ENCODE results near the gene MERTK. TPM values are rescaled to one million over a fixed set of nuclear protein-coding genes. Genes with fewer than 3 reads are reported as not detected.

Gene MERTK
- total and polyA plus RNA-seq, 2 of the 8 experiments (the other 6 are each of a cell fraction or from before 2014, with no cell fraction given) = 6.5 to 7.0 TPM

- H4K5ac ChIP-seq (ENCODE audit: insufficient read length, low read depth, low read length) = no peak overlapping the region
- peaks cover 0 to 11% (median 4%) of the 10 kb centered on the region in 4 experiments; a peak in 5 of 7 replicates for H3K4me1 ChIP-seq (replicated peaks in 1 of 4; ENCODE audit: control insufficient read depth in 3 of 4, insufficient read depth in 4 of 4, low read length in 3 of 4)
- H3K27ac ChIP-seq (ENCODE audit: low read depth, low read length) = no peak overlapping the region
- H3K14ac ChIP-seq (ENCODE audit: insufficient read length) = no peak overlapping the region
- H3K27me3 ChIP-seq (replicated peaks in 1 of 4; ENCODE audit: control insufficient read depth in 3 of 4, extremely low read depth in 1 of 4, insufficient read depth in 3 of 4, low read length in 3 of 4) = no peaks in the 10 kb centered on the region
- no peaks in the 10 kb centered on the region for H3K9me3 ChIP-seq (ENCODE audit: insufficient read depth in 2 of 2, low read depth in 1 of 2, low read length in 1 of 2)
- no peak overlapping the region for H3K4me3 ChIP-seq (ENCODE audit: extremely low read depth in 1 of 4, insufficient read depth in 2 of 4, low read depth in 3 of 4, low read length in 4 of 4)
- ChIA-PET POLR2A (ENCODE audit: partially characterized antibody) (interaction anchor here (1.9 kb wide), 1 partner anchor 10 kb away, joined by 5 read pairs; the partner anchor contains the start of gene MERTK), CTCF (ENCODE audit: partially characterized antibody) (interaction anchor here (1.1 to 1.6 kb wide), 3 partner anchors 11 to 139 kb away, joined by 3 to 7 read pairs (median 4); no protein-coding TSS in a partner anchor)
- H3K79me1 ChIP-seq (ENCODE audit: low read depth, low read length) = no peaks in the 10 kb centered on the region
- H3K36me3 ChIP-seq (ENCODE audit: control insufficient read depth in 2 of 4, insufficient read depth in 4 of 4, low read length in 3 of 4) = no peaks in the 10 kb centered on the region
- no peak for TF ChIP-seq CHD2 (IDR thresholded peaks at IDR 0.05; ENCODE audit: low read length)
- TF ChIP-seq CEBPB (IDR thresholded peaks at IDR 0.05; ENCODE audit: low read depth, low read length) = no peak
- TF ChIP-seq GTF2F1 (IDR thresholded peaks at IDR 0.05; ENCODE audit: borderline replicate concordance, low read depth, low read length) = no peak
- TF ChIP-seq SIX5 (IDR thresholded peaks at IDR 0.05; ENCODE audit: low read depth, low read length) = no peak
- TF ChIP-seq E2F6 (IDR thresholded peaks at IDR 0.05) = no peak
- no peak for TF ChIP-seq ATF3 (IDR thresholded peaks at IDR 0.05; ENCODE audit: insufficient read depth, low read depth, low read length)
- no peak for TF ChIP-seq SP4 (IDR thresholded peaks at IDR 0.05; ENCODE audit: low read length)
- TF ChIP-seq CTCF (IDR thresholded peaks at IDR 0.05; ENCODE audit: control extremely low read depth in 1 of 3, insufficient read depth in 1 of 3, low read depth in 1 of 3, low read length in 3 of 3) = no peak
- no peak for TF ChIP-seq EZH2 (IDR thresholded peaks at IDR 0.05; ENCODE audit: low read depth, low read length, severe bottlenecking)
- no peak for TF ChIP-seq POLR2AphosphoS5 (IDR thresholded peaks at IDR 0.05; ENCODE audit: low read depth, low read length)
- H2BK5ac ChIP-seq (ENCODE audit: low read depth, low read length) = no peak overlapping the region
- H2AK5ac ChIP-seq (ENCODE audit: low read depth, low read length) = no peak overlapping the region
- H3K4me2 ChIP-seq (ENCODE audit: insufficient read depth in 1 of 2, low read depth in 2 of 2, low read length in 2 of 2) = no peak overlapping the region
- H3K18ac ChIP-seq (ENCODE audit: extremely low read depth, low read length) = no peak overlapping the region
- no peak overlapping the region for H2BK15ac ChIP-seq (ENCODE audit: low read length)
- H4K20me1 ChIP-seq (replicated peaks in 1 of 2; ENCODE audit: control insufficient read depth in 1 of 2, insufficient read depth in 2 of 2, low read length in 2 of 2) = peaks cover 2% of the 10 kb centered on the region in 2 experiments
- WGBS, 2 experiments (ENCODE audit: extremely low coverage in 1 of 2, insufficient coverage in 1 of 2, insufficient read length in 1 of 2, insufficient replicate concordance in 2 of 2, low coverage in 1 of 2, low lambda C conversion rate in 2 of 2, missing lambda C conversion rate in 1 of 2) = 85% methylated on average over 1 of the region's 1 CpG; no CpG with 5 or more reads in 1 of the 2 experiments
- no peaks in the 10 kb centered on the region for H3K79me2 ChIP-seq (ENCODE audit: control insufficient read depth in 1 of 2, insufficient read depth in 2 of 2, low read length in 2 of 2)
- H2AFZ ChIP-seq (ENCODE audit: low read length) = no peak overlapping the region
- no peak overlapping the region for H2BK120ac ChIP-seq (replicated peaks; ENCODE audit: low read depth, low read length)
- H3K9ac ChIP-seq (replicated peaks in 1 of 4; ENCODE audit: extremely low read depth in 1 of 4, low read depth in 3 of 4, low read length in 3 of 4) = no peak overlapping the region
- no peak overlapping the region for H3K4ac ChIP-seq (replicated peaks; ENCODE audit: insufficient read length, low read depth, low read length)
- H4K8ac ChIP-seq (ENCODE audit: extremely low read depth, insufficient read depth, low read length) = no peak overlapping the region
- H3K56ac ChIP-seq (replicated peaks; ENCODE audit: insufficient read length, low read depth, low read length) = no peak overlapping the region
- no peak for FAIRE-seq
- no peak overlapping the region for H2BK12ac ChIP-seq (ENCODE audit: low read depth, low read length)
- no peak overlapping the region for H2BK20ac ChIP-seq (ENCODE audit: low read length)
- DNase-seq (ENCODE audit: low read depth in 1 of 2, low spot score in 2 of 2) = no peak
- H4K91ac ChIP-seq (replicated peaks; ENCODE audit: insufficient read length, low read length) = no peak overlapping the region
- H3K23me2 ChIP-seq (ENCODE audit: low read depth, low read length) = no peaks in the 10 kb centered on the region
- H3K23ac ChIP-seq (ENCODE audit: insufficient read length) = no peak overlapping the region
These were observed 10.2 kb downstream of the MERTK start for GRCh38 chr2:111908578-111908977.

All from H1 (cell line).